Posterior vena cava (tissue), 2 donors: ENCODE results near the gene CD300LD. TPM values are rescaled to one million over a fixed set of nuclear protein-coding genes. Genes with fewer than 3 reads are reported as not detected.
"Not testable (repeated sequence)": the region's sequence is repeated elsewhere in the genome, so short reads cannot be mapped to it uniquely, and the experiment has no call there.

ENCODE experiments used
- DNase-seq: peaks from one replicate; pipeline ENCODE4 v3.0.0-alpha.2; 2020; ENCODE audit warnings: low spot score
- intact Hi-C, 2 donors: fragments of 100-400 bp; cut with DNase I; formaldehyde crosslinking; loops; one replicate each; pipeline versions ENCODE4 v1.14.1 to v1.14.2; 2022 to 2023
- total RNA-seq, 2 donors: library from RNA; stranded (reverse); fragmentation: NEBNext Ultra II Directional; extraction: Animal tissue kit (Norgen Biotek cat#: 25700); gene quantifications; one replicate each; pipeline ENCODE4 v1.2.1, GENCODE V29; 2021
- donor health status: DM: yes; HTN: yes; CAD: no.
- donor health status: DM: yes; HTN: yes; CAD: no.

Gene CD300LD
- total RNA-seq, 2 donors from 2014 or later: not detected

DNA sequence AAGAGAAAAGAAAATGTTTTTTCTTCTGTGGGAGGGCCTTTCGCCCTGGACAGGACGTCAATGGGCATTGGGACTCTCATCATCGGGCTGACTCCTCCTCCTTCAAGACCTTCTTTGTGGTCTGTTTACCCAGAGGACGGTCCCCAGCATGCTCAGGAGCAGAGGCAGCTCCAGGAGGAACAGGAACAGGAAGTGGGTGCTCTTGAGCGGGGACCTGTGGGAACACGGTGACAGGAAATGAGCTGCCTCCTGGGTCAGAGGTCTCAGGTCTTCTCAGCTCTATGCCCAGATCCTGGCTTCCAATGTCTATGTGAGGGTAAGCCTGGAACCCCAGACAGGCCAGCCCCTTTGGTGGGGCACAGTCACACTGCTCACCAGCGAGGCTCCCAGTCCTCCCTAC, 12.2 kb downstream of the CD300LD start:
- intact Hi-C loops: no loop called here
- DNase-seq: no peak

DNA sequence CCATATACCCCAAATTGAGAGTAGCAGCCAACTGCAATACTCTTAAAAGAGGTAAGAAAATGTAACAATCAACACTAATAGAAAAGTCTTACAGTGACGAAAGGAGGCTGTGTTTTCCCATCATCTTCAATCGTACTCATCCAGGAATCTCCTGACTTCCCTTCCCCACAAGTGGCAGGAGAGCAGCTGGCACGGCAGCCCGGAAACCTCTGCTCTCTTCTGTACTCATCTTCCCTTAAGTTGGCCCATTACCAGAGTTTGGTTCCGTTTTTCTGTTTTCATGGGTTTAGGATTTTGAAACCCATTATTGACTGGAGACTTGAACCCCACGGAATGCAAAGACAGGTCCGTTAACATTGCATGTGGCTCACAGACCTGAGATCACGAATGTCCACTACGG, 13.1 kb downstream of the CD300LD start:
- no peak for DNase-seq

GRCh38 chr17:74574489-74575142, 17.5 kb downstream of the CD300LD start:
- DNase-seq: no peak
- intact Hi-C loops: no loop called here

More for the DNA sequence above, 13.1 kb downstream of the CD300LD start:
- intact Hi-C loops: no loop called here

DNA sequence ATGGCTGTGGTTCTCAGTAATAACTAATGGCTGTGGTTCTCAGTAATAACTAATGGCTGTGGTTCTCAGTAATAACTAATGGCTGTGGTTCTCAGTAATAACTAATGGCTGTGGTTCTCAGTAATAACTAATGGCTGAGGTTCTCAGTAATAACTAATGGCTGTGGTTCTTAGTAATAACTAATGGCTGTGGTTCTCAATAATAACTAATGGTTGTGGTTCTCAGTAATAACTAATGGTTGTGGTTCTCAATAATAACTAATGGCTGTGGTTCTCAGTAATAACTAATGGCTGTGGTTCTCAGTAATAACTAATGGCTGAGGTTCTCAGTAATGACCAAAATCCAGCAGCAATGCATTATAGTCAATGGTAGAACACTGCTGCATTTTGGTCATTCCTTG, 18.4 kb downstream of the CD300LD start:
- intact Hi-C loops, DNase-seq: not testable (repeated sequence)

DNA sequence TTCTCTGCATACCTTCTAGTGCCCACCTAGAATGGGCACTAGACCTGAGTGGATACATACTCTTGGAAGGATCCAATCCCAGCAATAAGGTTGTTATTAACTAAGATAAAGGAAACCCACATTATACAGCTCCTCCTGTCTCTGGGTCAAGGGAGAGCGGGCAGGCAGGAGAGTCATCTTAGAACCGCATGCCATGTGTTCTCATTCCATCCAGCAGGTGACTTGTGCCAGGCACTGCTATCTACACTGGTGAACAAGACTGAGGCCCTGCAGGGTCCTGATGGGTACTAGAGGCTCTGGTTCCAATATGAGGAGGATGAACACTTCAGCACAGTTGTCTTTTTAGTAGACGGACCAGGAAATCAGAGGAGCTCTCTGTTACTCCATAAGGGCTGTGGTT, 18.9 kb downstream of the CD300LD start:
- intact Hi-C loops: no loop called here
- no peak for DNase-seq

DNA sequence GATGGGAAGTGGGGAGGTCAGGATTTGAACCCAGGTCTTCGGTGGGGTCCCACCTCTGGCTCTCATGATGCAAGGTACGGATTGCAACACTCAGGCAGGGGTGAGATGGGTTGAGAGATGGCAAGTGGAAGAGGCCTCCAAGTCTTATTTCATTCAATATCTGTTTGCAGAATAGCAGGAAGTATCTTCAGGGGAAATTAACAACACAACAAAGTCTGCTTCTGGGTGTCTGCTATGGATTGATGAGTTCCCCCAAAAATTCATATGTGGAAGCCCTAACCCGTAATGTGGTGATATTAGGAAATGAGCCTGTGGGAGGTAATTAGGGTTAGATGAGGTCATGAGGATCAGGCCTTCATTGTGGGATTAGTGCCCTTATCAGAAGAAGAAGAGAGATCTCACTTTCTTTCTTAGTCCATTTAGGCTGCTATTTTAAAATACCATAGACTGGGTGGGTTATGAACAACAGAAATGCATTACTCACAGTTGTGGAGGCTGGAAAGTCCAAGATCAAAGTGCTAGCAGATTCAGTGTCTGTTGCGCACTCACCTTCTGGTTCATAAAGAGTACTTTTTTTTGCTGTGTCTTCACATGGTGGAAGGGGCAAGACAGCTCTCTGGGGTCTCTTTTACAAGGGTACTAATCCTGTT, 20.3 kb downstream of the CD300LD start:
- DNase-seq: no peak
- intact Hi-C loops: no loop called here

- peak; percentile 95 for DNase-seq
- intact Hi-C loops: no loop called here
These were observed 22.8 kb downstream of the CD300LD start for GRCh38 chr17:74569020-74570003.

DNA sequence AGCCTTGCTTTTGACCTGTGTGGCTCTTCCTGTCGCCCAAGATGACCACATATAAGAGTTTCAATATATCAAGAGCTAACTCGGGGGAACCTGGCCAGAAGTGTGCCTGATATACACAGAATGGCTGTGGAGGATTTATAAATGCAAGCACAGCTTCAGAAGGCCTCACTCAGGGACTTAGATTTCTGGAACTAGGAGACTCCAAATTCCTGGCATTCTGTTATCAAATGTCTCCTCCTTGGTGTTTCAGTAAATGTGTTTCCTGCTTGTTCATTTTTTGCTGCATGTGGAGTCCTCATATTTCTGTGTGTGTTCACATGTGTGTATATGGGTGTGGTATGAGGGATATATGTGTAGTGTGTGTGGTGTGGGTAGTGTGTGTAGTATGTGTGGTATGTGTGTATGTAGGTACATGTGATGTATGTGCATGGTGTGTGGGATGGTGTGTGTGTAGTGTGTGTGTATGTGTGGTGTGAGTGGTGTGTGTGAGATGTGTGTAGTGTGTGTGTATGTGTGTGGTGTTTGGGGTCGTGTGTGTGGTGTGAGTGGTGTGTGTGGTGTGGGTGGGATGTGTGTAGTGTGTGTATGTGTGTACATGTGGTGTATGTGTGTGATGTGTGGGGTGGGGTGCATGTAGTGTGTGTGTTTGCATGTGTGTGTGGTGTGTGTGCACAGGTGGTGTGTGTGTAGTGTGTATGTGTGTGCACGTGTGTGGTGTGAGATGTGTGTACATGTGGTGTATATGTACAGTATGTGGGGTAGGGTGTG, 23.8 kb downstream of the CD300LD start:
- DNase-seq: no peak
- intact Hi-C loops: no loop called here

GRCh38 chr17:74567397-74567796, 24.7 kb downstream of the CD300LD start, which contains the start of gene CD300H:
Gene CD300H (minus strand): TSS chr17:74567509.
- DNase-seq: peak; percentile 84
- intact Hi-C loops: no loop called here

DNA sequence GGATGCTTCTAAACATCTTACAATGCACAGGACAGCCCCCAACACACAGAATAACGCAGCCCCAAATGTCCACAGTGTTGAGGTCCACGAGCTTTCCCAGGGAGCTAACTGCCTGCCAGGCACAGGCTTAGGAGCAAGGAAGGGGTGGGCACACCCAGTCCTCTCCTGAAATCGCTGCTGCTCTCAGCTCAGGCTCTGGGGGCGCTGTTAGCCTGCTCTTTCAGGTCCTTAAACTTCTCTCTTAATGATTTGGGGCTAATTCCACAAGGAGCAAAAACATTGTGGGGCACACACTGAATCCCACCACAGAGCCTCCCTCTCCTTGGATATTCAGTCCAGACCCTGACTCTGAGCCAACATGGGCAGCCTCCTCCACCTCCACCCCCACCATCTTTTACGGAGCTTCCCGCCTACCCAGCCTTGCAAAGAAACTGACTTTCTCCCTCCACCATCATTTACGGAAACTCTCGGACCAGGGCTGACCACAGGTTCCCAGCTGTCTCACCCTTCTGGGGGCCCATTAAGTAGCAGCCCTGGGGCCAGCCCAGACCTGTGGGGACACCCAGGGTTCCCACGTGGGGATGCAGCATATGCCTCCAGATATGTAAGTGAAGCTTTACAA, 25.8 kb downstream of the CD300LD start:
- no peak for DNase-seq
- intact Hi-C loops: no loop called here

- no peak for DNase-seq
- intact Hi-C loops: no loop called here
These were observed 27.0 kb downstream of the CD300LD start for GRCh38 chr17:74565126-74565525.

DNA sequence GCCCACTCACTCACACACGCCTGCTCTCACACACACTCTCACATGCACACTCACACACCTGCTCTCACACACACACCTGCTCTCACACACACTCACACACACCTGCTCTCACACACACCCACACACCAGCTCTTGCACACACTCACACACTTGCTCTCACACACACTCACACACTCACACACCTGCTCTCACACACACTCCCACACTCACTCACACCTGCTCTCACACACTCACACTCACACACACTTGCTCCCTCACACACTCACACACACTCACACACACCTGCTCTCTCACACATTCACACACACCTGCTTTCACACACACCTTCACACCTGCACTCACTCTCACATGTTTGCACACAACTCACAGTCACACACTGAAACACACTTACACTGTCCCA, 28.7 kb downstream of the CD300LD start:
- intact Hi-C loops: no loop called here
- no peak for DNase-seq

DNA sequence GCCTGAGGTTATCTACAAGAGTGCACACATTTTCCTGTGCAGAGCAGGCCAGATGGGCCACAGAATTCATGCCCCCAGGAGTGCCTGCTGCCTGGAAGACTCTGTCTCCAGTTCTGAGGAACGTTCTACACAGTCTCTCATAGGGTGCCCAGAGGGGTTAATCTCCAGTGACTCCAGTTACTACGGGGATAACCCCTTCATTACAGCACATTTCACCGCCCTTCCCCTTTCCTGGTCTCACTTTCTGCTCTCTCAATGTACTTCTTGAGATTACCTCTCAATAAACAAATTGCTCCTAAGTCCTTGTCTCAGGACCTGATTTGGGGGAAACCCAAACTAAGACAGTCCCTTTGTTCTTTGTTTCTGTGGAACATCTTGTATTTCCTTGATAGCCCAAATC, 30.5 kb downstream of the CD300LD start:
- intact Hi-C loops: no loop called here
- DNase-seq: no peak

- intact Hi-C loops: no loop called here
- peak; percentile 26 for DNase-seq
These were observed 33.1 kb downstream of the CD300LD start for GRCh38 chr17:74558882-74559519.

DNA sequence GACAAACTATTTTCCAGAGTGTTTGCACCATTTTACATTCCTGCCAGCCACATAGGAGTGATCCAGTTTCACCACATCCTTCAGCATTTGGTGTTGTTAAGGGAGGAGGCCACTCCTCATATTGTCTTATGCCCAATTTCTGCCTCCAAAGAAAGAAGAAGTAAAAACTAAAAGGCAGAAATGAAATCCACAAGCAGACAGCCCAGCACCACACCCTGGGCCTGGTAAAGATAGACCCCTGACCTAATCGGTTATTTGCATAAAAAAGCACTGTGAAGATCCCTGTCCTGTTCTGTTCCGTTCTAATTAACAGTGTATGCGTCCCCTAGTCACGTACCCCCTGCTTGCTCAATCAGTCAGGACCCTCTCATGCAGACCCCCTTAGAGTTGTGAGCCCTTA, 33.7 kb downstream of the CD300LD start:
- DNase-seq: not testable (repeated sequence)

GRCh38 chr17:74555427-74555940, 36.6 kb downstream of the CD300LD start:
- DNase-seq: peak; percentile 62
- intact Hi-C loops: no loop called here

More for the DNA sequence above, 33.7 kb downstream of the CD300LD start:
- intact Hi-C loops: not testable (repeated sequence)

DNA sequence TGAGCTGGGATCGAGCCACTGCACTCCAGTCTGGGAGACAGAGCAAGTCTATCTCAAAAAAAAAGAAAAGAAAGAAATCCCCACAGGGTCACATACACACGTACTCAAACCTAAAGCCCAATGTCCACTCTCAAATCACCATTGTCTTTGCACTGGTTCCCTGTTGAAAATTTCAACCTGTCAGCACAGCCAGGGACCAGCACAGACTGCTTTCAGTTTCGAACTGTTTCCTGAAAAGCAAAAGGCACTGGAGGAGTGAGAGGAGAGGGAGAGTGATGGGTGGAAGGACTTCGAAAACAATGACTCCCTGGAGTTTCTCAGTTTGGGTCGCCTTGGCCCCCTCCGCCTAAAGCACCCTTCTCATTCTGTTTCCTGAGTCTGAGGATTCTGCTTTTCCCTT, 37.2 kb downstream of the CD300LD start:
- DNase-seq: no peak
- intact Hi-C loops: no loop called here

- intact Hi-C loops: no loop called here
- peak; percentile 62 for DNase-seq
These were observed 40.0 kb downstream of the CD300LD start for GRCh38 chr17:74552037-74552436.
